Activated naive CD8-positive, alpha-beta T cell treated with anti-CD3 and anti-CD28 coated beads, Interleukin-2, amount 50 U/mL, for 16 hours (primary cell): ENCODE results near the gene STAC.
"Not testable (repeated sequence)": the region's sequence is repeated elsewhere in the genome, so short reads cannot be mapped to it uniquely, and the experiment has no call there.

ENCODE experiments used
- DNase-seq: peaks from one replicate; pipeline ENCODE4 v3.0.0-alpha.2; 2020; ENCODE audit warnings: low read depth, low spot score

The STAC gene

DNA sequence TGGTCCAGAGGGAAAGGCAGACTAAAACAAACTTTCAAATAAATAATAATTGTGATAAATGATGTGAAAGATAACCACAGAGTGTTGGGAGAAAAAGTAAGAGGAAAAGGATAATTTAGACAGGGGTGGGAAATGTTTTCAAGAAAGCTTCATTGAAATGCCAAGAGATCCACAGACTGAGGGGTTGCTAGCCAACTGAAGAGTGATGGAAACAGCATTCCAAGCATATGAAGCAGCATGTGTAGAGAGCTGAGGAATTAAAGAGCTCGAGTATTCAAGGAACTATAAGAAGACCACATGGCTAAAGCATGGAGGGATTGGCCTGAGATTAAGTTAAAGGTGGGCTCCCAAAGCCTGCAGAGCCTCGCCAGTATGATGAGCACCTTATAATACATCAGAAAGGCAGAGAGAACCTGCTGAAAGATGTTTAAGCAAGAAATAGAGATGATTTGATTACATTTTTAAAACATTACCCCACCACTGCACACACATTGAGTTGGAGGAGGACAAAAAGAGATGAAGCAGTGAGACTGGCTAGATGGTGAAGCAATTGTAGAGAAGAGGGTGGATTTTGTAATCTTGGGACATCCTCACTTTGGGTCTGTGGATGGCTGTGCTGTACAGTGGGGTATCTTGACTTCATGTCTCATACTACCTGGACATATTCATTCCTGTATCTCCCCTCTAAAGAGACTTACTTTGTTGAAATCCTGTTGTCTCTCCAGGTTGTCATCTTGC is 100.8 kb downstream of the STAC start:
- no peak for DNase-seq

DNA sequence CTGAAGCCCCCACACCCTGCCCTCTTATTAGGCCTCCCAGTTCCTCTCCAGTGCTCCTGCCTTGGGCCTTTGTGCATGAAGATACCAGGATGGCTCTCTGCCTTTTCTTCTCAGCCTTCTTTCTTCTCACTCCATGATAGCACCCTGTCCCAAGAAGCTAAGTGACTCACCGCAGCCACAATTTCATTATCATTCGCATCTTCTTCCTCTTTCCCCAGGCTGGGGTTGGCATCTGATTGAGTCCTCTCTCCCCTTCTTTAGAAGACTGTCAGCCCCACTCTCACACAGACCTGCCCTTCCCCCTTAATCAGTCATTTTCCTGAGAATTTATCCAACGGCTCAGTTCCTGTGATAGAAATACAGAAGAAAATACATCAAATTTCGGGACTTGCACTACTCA is 102.0 kb downstream of the STAC start:
- no peak for DNase-seq

DNA sequence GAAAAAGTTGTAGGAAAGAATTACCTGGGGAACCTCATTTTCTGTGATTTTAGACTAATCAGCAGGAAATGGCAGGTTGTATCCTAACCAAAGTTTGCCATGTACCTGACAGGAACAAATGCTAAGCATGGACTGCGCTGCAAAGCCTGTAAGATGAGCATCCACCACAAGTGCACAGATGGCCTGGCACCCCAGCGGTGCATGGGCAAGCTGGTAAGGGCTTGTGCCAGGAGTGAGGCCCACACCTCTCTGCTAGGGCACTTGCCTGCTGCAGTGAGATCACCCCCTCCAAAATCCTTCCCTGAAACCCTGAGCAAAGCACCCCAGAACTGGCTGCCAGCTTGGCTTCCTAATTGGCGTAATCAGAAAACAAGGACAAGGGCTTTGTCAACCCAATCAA is 102.6 kb downstream of the STAC start:
- no peak for DNase-seq

DNA sequence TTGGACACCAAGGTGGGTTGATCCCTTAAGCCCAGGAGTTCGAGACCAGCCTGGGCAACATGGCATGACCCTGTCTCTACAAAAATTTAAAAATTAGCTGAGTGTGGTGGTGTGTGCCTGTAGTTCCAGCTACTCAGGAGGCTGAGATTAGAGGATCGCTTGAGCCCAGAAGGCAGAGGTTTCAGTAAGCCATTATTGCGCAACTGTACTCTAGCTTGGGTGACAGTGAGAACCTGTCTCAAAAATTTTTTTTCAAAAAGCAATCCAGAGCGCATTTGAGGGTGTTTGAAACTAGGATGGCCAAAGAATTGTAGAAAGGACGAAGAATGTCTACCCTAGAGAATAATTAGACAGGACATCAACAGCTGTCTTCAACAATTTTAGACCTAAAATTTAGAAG is 103.4 kb downstream of the STAC start:
- no peak for DNase-seq

DNA sequence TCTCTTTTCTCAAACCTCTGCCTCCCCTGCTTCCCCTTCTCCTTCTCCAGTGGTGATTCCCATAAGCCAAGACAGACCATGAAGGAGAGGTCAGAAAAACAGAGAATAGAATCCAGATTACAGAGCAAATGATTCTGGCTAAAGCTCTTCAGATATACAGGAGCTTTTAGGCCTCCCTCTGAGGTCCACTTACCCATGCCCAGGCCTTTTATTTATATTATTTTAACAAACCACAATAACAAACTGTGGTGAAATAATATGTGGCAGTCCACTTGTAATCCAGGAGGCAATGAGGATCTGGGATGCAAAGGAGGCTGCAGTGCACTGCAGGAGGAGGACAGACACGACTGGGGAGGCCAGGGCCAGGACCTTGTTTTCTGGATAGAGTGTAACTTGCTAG is 104.1 kb downstream of the STAC start:
- DNase-seq: no peak

DNA sequence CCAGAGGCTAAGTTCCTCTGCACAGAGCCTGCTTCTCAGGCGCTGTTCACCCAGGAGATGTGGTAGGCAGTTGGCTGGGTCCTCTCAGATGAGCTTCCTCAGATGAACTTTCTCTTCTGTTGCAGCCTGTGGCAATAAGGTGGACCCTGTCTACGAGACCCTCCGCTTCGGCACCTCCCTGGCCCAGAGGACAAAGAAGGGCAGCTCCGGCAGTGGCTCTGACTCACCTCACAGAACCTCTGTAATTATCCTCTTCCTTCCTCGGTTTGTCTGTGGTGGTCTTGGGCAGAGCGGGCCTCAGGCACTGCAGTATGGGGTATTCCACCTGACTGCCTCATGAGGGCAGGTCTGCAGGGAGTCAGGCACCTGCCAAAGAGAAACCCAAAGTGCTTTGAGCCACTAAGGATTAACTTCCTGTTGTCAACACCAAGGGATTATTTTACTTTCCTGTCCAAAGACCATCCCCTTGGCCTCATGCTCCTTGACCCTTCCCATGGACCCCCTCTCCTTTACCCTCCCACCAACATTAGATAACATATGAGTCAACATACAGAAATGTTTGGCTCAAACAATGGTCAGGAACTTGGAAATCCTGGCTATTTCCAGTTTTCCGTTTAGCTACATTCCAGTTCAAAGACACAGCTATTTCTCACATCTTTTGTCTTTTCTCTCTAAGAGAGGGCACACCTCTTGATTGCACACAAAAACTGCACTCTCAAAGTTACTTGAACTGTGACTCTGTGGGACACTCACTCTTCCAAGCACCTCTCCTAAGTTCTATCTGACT is 105.9 kb downstream of the STAC start:
- no peak for DNase-seq

DNA sequence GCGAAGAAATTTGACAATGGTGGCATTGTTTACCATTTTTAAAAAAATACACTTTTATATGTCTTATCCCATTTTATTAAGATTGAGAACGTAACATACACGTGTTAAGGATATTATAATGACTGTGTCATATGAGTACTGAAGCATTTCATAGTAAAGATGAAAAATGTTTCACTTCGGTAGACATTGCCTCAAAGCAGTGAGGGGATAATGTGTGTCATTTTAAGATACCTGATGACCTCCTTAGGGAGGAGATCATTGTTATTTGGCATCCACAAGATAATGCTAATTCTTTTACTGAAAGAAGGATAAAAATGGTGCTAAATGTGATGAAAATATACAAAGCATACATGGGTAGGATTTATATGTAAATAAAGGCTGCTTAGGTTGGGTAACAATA is 107.3 kb downstream of the STAC start:
- DNase-seq: no peak

DNA sequence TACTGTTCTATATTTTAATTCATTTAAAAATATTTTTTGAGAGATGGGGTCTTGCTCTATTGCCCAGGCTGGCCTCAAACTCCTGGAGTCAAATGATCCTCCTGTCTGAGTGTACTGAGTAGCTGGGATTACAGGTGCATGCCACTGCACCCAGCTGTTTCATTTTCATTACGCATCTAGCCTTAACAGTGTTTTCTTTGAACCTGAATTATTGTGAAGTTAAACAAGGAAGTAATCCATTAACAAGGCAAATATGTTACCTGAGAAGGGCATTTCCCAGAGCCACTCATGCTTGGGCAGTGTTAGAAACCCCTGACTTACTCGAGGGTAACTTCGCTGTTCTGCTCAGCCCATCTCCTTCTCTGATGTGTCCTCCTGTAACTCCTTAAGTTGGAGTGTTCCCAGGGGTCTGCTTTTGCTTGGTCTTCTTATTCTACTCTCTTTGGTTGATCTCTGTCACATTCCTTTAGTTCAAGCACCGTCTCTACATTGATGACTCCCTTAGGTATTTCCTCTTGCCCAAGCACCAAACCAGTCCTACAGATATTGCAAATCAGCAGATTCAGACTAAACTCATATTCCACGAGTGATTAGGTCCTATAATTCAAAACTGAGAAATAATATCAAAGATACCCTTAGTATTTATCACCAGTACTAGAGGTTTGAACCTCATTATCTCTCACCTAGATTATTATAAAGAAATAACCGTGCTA is 107.9 kb downstream of the STAC start:
- DNase-seq: no peak

DNA sequence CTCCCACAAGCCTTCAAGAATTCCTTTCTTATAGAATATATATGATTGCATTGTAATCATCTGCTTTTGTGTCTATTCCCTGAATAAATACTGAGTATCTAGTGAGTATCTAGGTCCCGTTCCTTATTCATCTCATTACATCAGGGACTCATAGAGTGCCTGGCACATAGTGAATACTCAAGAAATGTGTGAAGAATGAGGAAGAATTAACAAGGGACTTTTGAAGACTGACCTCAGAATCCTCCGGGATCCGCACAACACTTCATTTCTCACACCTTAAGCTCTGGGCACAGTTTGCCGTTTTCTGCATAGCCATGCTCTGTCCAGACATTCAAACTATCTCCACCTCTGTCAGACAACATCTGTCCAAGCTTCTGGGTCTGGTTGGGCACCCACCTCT is 108.8 kb downstream of the STAC start:
- no peak for DNase-seq

DNA sequence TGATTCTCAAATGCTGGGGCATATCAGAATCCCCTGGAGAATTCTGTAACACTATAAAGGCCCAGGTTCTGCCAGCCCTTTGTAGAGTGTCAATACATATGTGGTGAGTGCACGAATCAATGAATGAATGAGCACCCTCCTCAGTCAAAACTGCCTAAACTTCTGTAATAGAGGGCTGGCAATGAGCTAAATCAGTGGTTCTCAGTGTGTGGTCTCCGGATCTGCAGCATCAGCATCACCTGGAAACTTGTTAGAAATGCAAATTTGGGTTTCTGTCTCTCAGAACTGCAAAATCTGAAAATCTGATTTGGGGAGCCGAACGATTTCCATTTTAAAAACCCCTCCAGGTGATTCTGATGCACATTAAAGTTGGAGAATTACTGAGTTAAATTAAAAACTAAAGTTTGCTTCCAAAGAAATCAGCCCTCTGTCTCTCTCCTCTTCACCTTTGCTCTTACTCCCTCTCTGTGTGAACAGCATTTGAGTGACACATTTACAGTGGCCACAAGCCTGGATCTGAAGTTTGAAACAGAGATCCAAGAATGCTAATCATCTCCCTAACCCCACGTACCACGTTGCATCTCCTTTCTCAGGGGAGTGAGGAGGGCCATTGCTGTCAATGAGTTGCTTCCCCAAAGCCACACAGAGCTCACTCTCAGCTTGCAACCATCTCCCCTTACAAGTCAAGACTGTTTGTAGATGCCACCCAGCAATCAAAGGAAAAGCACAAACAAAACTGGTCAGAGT is 109.5 kb downstream of the STAC start:
- DNase-seq: no peak

DNA sequence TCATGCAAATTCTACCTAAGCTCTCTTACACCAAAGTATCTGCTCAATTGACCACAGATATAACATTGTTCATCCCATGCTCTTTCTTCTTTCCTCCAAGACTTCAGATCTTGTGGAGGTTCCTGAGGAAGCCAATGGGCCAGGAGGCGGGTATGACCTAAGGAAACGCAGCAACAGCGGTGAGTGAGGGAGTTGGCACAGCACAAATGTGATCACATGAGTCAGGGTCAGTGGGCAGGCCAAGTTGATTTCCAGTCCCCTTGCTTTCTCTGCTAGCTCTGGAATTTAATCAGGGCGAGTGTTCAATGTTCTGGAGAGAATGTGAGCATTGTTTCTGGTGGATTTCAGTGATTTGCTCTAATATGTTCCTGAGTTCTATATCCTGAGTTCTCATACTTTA is 112.7 kb downstream of the STAC start:
- DNase-seq: no peak

DNA sequence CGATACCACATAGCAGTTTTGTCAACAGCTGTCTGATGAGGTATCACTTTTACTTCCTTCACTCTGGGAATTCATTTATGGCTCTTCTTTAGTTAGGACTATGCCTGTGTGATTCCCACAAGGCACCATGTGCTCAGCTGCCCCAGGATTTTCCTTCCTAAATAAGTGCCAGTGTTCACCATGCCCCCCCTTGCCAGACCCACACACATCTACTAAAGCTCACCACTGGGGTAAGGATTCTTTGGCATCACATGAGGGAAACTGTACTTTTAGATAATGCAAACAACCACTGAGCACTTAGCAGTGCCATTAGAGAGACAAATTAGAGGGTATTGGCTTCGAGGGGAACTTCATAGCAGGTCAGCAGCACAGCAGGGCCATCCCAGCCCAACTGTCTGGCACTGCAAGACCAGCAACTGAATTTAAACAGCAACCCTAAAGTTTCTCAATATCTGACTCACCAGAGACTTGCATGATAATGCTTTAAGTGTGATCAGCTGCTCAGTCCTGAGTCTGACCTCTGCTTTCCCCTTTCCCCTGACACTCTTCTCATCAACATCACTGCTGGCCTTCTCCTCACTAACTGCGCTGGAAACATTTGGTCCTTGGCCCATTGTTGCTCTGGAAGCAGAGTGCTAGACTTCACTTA is 114.3 kb downstream of the STAC start:
- DNase-seq: no peak

DNA sequence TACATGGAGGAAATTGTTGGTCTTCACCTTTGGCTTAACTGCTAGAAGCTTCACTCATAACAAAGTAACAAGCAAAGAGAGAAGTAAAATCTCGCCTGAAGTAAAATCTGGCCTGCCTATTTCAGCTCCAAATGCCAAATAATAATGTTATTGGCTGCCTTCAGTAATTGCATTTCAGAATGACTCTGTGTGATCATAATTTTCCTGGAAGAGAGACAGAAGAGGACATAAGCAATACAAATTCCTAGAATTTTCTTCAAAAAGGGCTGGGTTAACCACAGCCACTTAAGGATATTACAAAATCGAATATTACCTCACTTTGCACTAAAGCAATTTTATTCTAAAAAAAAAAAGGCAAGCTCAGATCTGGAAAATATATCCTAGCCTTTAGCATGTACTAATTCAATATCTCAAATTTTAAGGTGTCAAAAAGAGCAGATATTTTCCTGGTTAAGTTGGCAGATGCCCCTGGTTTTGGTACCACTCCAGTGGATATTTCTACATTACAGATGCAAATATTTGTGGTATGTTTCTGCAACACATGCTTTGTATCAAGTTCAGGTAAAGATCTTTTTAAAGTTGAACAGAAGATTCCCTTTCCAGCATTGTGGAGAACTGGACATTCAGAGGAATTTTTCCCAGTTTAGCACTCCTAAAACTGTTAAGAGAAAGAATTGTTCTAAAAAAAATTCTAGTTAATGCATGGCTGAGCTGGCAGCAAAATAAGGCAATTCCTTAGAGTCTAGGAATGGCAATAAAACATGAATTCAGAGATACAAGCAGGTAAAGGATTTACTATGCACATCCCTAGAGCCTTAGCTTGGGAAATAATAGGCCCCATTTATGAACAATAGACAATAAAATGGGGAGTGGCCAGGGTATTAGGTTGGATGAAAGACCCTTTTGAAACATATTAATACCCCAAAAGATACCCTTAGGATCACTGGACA is 116.7 kb downstream of the STAC start:
- DNase-seq: no peak

DNA sequence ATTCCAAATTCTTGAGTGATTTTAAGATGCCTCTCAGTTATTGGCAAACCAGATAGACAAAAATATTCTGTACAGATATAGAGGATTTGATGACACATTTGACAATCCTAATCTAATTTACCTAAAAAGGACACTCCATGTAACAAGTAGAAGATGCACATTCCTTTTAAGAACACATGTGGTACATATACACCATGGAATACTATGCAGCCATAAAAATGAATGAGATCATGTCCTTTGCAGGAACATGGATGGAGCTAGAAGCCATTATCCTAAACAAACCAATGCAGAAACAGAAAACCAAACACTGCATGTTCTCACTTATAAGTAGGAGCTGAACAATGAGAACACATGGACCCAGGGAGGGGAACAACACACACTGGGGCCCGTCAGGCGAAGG is 119.7 kb downstream of the STAC start:
- DNase-seq: not testable (repeated sequence)

DNA sequence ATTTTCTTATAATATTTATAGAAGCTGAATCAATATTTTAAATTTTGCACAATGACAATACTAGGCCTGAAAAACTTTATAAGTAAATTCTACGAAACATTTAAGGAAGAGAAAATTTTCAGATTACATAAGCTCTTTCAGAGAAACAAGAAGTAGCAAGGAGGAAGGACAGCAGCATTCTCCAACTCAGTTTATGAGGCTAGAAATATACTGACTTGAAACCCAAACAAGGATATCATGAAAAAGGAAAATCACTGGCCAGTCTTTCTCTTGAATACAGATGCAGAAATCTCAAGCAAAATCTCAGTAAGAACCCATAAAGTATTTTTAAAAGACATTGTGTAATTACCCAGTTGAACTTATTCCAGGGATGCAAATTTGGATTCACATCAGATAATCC is 121.3 kb downstream of the STAC start:
- no peak for DNase-seq

DNA sequence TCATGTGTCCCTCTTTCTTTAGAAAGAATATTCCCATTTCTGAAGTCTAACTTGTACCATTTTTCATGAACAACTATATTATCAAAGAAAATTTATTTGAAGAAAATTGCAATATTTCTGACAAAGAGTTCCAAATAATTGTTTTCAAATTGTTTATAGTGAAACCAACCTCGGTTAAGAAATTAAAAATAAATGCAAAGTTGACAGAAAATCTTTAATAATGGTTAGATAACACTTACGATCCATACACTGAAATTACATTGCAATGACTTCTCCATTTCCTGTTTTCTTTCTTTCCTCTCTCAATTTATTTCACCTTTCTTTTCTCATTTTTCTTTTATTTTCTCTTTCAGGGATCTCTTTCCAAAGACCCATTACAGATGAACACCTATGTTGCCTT is 125.1 kb downstream of the STAC start:
- no peak for DNase-seq

DNA sequence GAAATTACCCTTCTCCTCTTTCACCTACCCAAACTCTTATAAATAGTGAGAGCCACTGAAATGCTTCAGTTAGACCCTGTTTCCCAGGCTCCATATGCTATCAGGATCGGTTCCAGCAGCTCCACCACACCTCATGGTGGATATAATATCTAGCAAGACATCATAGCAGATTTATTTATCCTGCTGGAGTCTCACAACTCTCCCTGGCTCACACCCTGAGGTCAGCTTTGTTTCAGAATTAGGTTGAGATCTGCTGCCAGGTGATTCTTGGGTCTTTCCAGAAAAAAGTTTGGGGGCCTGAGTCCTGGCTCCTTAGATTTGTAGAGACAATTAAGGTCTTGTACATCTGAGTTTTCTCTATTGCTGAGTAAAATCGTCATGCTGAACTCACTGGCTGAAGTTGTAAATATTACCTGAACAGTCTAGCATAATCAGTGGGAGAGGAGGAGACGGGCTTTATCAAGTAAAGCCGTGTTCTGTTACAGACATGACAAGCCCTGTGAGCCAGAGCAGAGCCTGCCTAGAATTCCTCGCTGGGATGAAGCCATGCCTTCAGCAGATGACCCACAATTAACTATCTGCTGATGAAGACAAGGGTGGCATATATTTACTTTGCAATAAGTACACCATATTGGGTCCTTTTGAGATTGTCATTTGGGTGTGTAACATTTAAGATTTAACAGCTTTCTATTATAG is 131.6 kb downstream of the STAC start:
- no peak for DNase-seq

DNA sequence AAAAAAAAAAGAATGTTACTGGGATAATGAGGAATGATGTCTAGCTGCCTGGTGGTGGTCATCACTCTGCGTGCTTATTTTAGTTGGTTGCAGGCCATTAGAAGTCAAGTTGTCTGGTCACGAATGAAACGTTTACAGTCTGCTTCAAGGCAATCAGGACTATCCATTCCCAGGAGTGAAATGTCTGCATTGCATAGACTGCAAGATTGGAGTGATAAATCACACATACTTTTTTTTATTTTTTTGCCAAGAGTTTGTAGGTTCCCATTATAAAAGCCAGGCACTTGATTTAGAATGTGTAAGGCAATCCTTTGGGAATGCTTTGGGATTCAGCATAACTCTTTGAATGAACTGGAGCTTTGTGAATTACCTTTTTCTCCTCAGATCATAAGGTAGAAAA is 132.3 kb downstream of the STAC start:
- DNase-seq: no peak

DNA sequence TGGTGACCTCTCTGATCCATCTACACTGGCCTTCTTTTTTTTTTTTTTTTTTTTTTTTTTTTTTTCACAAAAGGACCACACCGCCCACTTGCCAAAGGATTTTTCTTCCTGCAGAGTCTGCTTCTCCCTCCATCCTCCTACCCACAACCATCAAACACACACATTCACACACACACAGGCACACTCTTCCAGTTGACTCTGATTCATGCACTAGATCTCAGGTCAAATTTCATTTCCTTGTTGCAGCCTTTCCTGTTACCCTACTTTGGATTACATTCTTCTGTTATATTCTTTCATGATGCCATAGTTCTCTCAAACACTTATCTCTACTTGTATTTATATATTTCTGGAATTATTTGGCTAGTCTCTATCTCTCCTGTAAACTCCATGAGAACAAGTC is 133.9 kb downstream of the STAC start:
- DNase-seq: no peak

DNA sequence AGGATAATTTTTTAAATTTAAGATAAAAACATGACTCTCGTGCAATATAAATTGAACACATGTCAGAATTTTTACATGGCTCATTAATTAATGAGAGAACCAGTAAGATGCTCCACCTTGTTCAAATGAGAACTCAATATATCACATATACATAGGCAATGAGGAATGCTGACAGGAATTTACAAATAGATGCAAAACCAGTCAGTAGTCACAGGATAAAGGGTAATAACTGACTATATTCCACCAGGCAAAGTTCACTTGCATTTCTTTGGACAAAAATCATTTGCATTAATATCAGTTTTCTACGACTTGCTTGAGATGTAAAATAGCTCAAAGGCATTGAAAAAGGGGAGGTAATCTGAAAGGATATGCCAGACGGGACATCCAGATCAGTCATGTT is 139.4 kb downstream of the STAC start:
- no peak for DNase-seq
